ENCODE measurements around the gene ZHX3. TPM values are rescaled to one million over a fixed set of nuclear protein-coding genes. Genes with fewer than 3 reads are reported as not detected.
"Not testable (repeated sequence)": the region's sequence is repeated elsewhere in the genome, so short reads cannot be mapped to it uniquely, and the experiment has no call there.

Gene ZHX3
- total RNA-seq, 1 donor from 2014 or later, result 8.2 TPM

DNA sequence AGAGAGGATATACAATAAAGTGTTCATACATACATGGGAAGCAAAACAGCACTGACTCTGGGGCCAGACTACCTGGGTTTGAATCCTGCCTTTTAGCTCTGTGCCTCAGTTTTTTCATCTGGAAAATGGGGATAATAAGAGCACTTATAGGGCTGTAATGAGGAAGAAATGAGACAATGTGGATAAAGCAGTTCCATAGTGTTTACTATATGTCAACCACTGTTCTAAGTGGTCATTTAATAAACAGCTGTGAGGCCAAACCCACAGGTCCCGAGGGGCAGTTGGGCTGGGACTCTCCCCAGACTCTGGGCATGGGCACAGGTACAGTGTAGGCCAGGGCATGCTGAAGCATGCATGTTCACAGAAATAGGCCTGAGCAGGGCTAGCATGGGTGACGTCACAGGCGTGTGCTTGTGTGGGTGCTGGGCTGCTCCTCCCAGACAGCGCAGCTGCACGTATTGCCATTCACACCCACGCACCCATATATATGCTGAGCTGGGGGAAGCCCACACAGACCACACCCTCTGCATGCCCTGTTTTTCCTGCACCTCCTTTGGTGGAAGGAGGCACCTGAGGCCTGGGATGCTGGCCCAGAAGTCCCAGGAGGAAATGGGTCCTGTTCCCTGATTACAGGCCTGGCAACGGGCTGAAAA is 183.7 kb downstream of the ZHX3 start:
- Mint-ChIP-seq H3K4me1 (ENCODE audit: low read depth) (peaks cover 42% of the 10 kb centered on the region), H3K9me3 (no peaks in the 10 kb centered on the region), H3K27ac (peak overlapping the region; percentile 18), H3K4me3 (ENCODE audit: low read depth) (no peak overlapping the region), H3K36me3 (ENCODE audit: low read depth) (peaks cover 15% of the 10 kb centered on the region), H3K27me3 (ENCODE audit: low read depth) (no peaks in the 10 kb centered on the region)
- DNase-seq (ENCODE audit: low spot score), result no peak
- intact Hi-C loops (cut with micrococcal nuclease), result loop anchor here (10.0 kb wide), 1 partner anchor 561 kb away; no protein-coding TSS in a partner anchor

DNA sequence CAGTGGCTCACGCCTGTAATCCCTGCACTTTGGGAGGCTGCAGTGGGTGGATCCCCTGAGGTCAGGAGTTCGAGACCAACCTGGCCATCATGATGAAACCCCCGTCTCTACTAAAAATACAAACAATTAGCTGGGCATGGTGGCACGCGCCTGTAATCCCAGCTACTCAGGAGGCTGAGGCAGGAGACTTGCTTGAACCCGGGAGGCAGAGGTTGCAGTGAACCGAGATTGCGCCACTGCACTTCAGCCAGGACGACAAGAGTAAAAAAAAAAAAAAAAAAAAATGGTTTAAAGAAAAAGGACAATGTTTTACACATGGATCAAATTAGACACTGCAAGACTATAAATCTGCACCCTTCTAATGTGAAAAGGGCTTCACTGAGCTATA is 185.1 kb downstream of the ZHX3 start:
- H3K27ac Mint-ChIP-seq; H3K9me3 Mint-ChIP-seq; H3K4me3 Mint-ChIP-seq (ENCODE audit: low read depth); H3K27me3 Mint-ChIP-seq (ENCODE audit: low read depth); DNase-seq (ENCODE audit: low spot score): not testable (repeated sequence)
- Mint-ChIP-seq H3K36me3 (ENCODE audit: low read depth) (peaks cover 14% of the 10 kb centered on the region), H3K4me1 (ENCODE audit: low read depth) (peaks cover 40% of the 10 kb centered on the region)
- intact Hi-C loops (cut with micrococcal nuclease), result loop anchor here (10.0 kb wide), 1 partner anchor 562 kb away; no protein-coding TSS in a partner anchor

DNA sequence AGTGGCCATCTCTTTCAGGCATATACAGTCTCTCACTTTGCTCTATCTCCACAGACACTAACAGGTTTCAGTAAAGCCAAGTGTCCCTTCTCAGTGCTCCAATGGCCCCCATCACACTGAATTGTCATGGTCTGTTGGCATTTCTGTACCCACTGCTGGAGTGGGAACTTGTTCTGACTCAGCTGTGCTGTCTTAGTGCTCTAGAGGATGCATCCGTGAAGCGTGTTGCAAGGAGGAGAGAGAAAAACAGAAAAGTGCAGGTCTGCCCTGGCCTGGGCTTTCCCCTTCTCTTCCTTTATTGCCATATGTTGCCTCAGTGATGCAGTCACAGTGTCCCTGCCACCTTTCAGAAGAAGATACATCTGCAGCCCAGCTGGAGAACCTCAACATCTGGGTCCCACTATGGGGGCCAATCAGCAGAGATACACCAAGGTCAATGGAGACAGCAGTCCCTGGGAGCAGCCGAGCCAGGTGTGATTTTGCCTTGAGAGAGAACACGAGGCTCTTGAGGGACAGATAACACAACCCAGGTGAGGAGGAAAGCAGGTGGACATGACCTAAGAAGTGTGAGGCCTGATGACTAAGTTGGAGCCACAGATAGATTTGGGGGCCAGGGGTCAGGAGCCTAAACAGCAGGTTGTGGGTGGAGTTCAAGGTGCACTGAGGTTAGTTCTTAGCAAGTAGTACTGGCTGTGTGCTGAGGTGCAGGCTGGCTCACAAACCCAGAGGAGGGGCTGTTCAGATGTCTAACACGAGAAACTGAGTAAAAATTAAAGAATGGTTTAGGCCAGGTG is 185.7 kb downstream of the ZHX3 start:
- H3K27me3 Mint-ChIP-seq (ENCODE audit: low read depth), result no peaks in the 10 kb centered on the region
- peaks cover 40% of the 10 kb centered on the region for H3K4me1 Mint-ChIP-seq (ENCODE audit: low read depth)
- H3K9me3 Mint-ChIP-seq, result no peaks in the 10 kb centered on the region
- H3K27ac Mint-ChIP-seq, result peak overlapping the region; percentile 18
- no peak for DNase-seq (ENCODE audit: low spot score)
- intact Hi-C loops (cut with micrococcal nuclease), result loop anchor here (10.0 kb wide), 1 partner anchor 563 kb away; no protein-coding TSS in a partner anchor
- no peak overlapping the region for H3K4me3 Mint-ChIP-seq (ENCODE audit: low read depth)
- peaks cover 17% of the 10 kb centered on the region for H3K36me3 Mint-ChIP-seq (ENCODE audit: low read depth)

Other genes with a start within 250 kb of the ZHX3 start
- gene PLCG1, start 180.2 kb downstream of the ZHX3 start, total RNA-seq, result 174 and 187 TPM in 2 replicates
- gene LPIN3, start 23.1 kb upstream of the ZHX3 start, total RNA-seq, result 1.2 and 1.6 TPM in 2 replicates
- 0.07 TPM in 1 of 2 replicates, not detected in the other for gene EMILIN3, start 49.1 kb upstream of the ZHX3 start, total RNA-seq

Data from activated T-helper 2 cell treated with anti-CD3 and anti-CD28 coated beads, Interferon-gamma antibody, Interleukin-2, Interleukin-4, amounts not matched to agents 10 μg/mL and 5 μg/mL and 100 μg/mL, durations not matched to agents 14 hours and 24 hours and 36 hours (primary cell).